Trophoblast cell (in vitro differentiated cells and primary cell): ENCODE measurements around the gene EVA1C.
"Not testable (repeated sequence)": the region's sequence is repeated elsewhere in the genome, so short reads cannot be mapped to it uniquely, and the experiment has no call there.

Source experiments
- DNase-seq, 2 donors: peaks; one replicate each; pipeline ENCODE4 v3.0.0-alpha.2; 2016
- H2AFZ ChIP-seq: 2 replicates; pipeline ENCODE4 v1.6.1; 2013; ENCODE audit warnings: low read length, moderate library complexity, mild to moderate bottlenecking; ENCODE audit not compliant: insufficient read depth, poor library complexity
- H2AK5ac ChIP-seq: 2 replicates; pipeline ENCODE4 v1.6.1; 2013; ENCODE audit warnings: mild to moderate bottlenecking, low read length
- H2BK120ac ChIP-seq: 2 replicates; pipeline ENCODE4 v1.6.1; 2013; ENCODE audit warnings: low read length, mild to moderate bottlenecking, moderate library complexity; ENCODE audit not compliant: insufficient read depth, poor library complexity
- H2BK12ac ChIP-seq: 2 replicates; pipeline ENCODE4 v1.6.1; 2013; ENCODE audit warnings: mild to moderate bottlenecking, low read length, moderate library complexity
- H2BK5ac ChIP-seq: 2 replicates; pipeline ENCODE4 v1.6.1; 2013; ENCODE audit warnings: low read length, low read depth, moderate library complexity, mild to moderate bottlenecking; ENCODE audit not compliant: poor library complexity
- H3K14ac ChIP-seq: 2 replicates; pipeline ENCODE4 v1.6.1; 2013; ENCODE audit warnings: mild to moderate bottlenecking, low read length
- H3K18ac ChIP-seq: 2 replicates; pipeline ENCODE4 v1.6.1; 2013; ENCODE audit warnings: mild to moderate bottlenecking, low read length
- H3K23ac ChIP-seq: 2 replicates; pipeline ENCODE4 v1.6.1; 2013; ENCODE audit warnings: low read length
- H3K27ac ChIP-seq: 2 replicates; pipeline ENCODE4 v1.5.1; 2013; ENCODE audit warnings: low read depth, mild to moderate bottlenecking, inconsistent platforms, low read length, moderate library complexity
- H3K27me3 ChIP-seq: 2 replicates; pipeline ENCODE4 v1.6.1; 2013; ENCODE audit warnings: inconsistent platforms, mild to moderate bottlenecking, low read length, moderate library complexity; ENCODE audit not compliant: insufficient read depth
- H3K36me3 ChIP-seq, 2 experiments: 1 replicate in 1 of 2; 2 replicates in 1 of 2; pipeline ENCODE4 v1.6.1; 2013; ENCODE audit warnings: low read length in 2 of 2, mild to moderate bottlenecking in 2 of 2, moderate library complexity in 1 of 2; ENCODE audit not compliant: insufficient read depth in 2 of 2, control insufficient read depth in 1 of 2
- H3K4ac ChIP-seq: 2 replicates; pipeline ENCODE4 v1.6.1; 2013; ENCODE audit warnings: low read depth, mild to moderate bottlenecking, low read length, moderate library complexity
- H3K4me1 ChIP-seq, 2 experiments: 1 replicate in 1 of 2; 2 replicates in 1 of 2; pipeline ENCODE4 v1.6.1; 2013; ENCODE audit warnings: low read length in 2 of 2, mild to moderate bottlenecking in 2 of 2, moderate library complexity in 1 of 2; ENCODE audit not compliant: insufficient read depth in 2 of 2, control insufficient read depth in 1 of 2
- H3K4me2 ChIP-seq: 2 replicates; pipeline ENCODE4 v1.6.1; 2013; ENCODE audit warnings: inconsistent platforms, mild to moderate bottlenecking, low read length, moderate library complexity
- H3K4me3 ChIP-seq: 2 replicates; pipeline ENCODE4 v1.5.1; 2013; ENCODE audit warnings: mild to moderate bottlenecking, low read depth, low read length, inconsistent platforms
- H3K79me1 ChIP-seq: one replicate; pipeline ENCODE4 v1.6.1; 2013; ENCODE audit warnings: low read length
- H3K79me2 ChIP-seq: 2 replicates; pipeline ENCODE4 v1.6.1; 2013; ENCODE audit warnings: low read length, mild to moderate bottlenecking; ENCODE audit not compliant: control insufficient read depth, insufficient read depth, poor library complexity
- H3K9ac ChIP-seq: 2 replicates; pipeline ENCODE4 v1.6.1; 2013; ENCODE audit warnings: mild to moderate bottlenecking, low read length
- H3K9me3 ChIP-seq: 2 replicates; pipeline ENCODE4 v1.6.1; 2013; ENCODE audit warnings: low read depth, mild to moderate bottlenecking, control low read depth, inconsistent platforms, low read length; ENCODE audit not compliant: insufficient read depth
- H4K12ac ChIP-seq: 2 replicates; pipeline ENCODE4 v1.6.1; 2013; ENCODE audit warnings: low read depth, mild to moderate bottlenecking, low read length, moderate library complexity
- H4K8ac ChIP-seq: 2 replicates; pipeline ENCODE4 v1.6.1; 2013; ENCODE audit warnings: low read depth, mild to moderate bottlenecking, low read length, moderate library complexity
- H4K91ac ChIP-seq: one replicate; pipeline ENCODE4 v1.6.1; 2013; ENCODE audit warnings: low read depth, mild to moderate bottlenecking, low read length, moderate library complexity
- WGBS: extraction: QIAGEN DNeasy Blood & Tissue Kit; methylation state at CpG from one replicate; pipeline ENCODE4 v1.1.7; 2013; ENCODE audit warnings: missing lambda C conversion rate; ENCODE audit not compliant: insufficient read length, insufficient coverage; ENCODE audit errors: extremely low coverage; 5-methylcytosine and 5-hydroxymethylcytosine counted together

EVA1C gene

GRCh38 chr21:32432982-32433660 lies 20.6 kb downstream of the EVA1C start:
- peak; percentile 62 for DNase-seq
- H2BK5ac ChIP-seq, H2AFZ ChIP-seq, H3K27me3 ChIP-seq, H2AK5ac ChIP-seq, H4K12ac ChIP-seq, H3K4me2 ChIP-seq, H3K79me2 ChIP-seq, H3K18ac ChIP-seq, H3K36me3 ChIP-seq, H4K8ac ChIP-seq, H3K4ac ChIP-seq, H3K4me1 ChIP-seq, H3K9me3 ChIP-seq, H3K27ac ChIP-seq, H4K91ac ChIP-seq, H3K79me1 ChIP-seq, H2BK12ac ChIP-seq, H3K4me3 ChIP-seq, H3K23ac ChIP-seq, H2BK120ac ChIP-seq, H3K14ac ChIP-seq: not testable (repeated sequence)
- WGBS: no CpG with 5 or more reads among the region's 15 CpGs
- peak overlapping the region; percentile 63 for H3K9ac ChIP-seq

GRCh38 chr21:32437729-32438128 lies 25.2 kb downstream of the EVA1C start:
- no peak for DNase-seq
- no peak overlapping the region for H2BK5ac ChIP-seq

GRCh38 chr21:32442566-32443318 lies 30.2 kb downstream of the EVA1C start:
- no CpG with 5 or more reads among the region's 8 CpGs for WGBS
- no peak overlapping the region for H3K14ac ChIP-seq
- H2AK5ac ChIP-seq: no peak overlapping the region
- H3K4ac ChIP-seq: no peak overlapping the region
- H3K9me3 ChIP-seq: no peaks in the 10 kb centered on the region
- H2AFZ ChIP-seq: no peak overlapping the region
- H3K4me1 ChIP-seq: no peaks in the 10 kb centered on the region
- no peaks in the 10 kb centered on the region for H3K79me1 ChIP-seq
- H3K36me3 ChIP-seq: no peaks in the 10 kb centered on the region
- no peak overlapping the region for H3K4me3 ChIP-seq
- H3K18ac ChIP-seq: no peak overlapping the region
- H3K23ac ChIP-seq: no peak overlapping the region
- no peak overlapping the region for H4K91ac ChIP-seq
- no peaks in the 10 kb centered on the region for H3K79me2 ChIP-seq
- no peak overlapping the region for H4K8ac ChIP-seq
- no peak overlapping the region for H2BK120ac ChIP-seq
- no peak overlapping the region for H2BK12ac ChIP-seq
- no peaks in the 10 kb centered on the region for H3K27me3 ChIP-seq
- no peak overlapping the region for H3K4me2 ChIP-seq
- no peak overlapping the region for H3K9ac ChIP-seq
- no peak overlapping the region for H4K12ac ChIP-seq
- H2BK5ac ChIP-seq: no peak overlapping the region
- no peak overlapping the region for H3K27ac ChIP-seq
- no peak for DNase-seq

More at GRCh38 chr21:32437729-32438128, 25.2 kb downstream of the EVA1C start:
- Histone ChIP-seq H3K4ac (no peak overlapping the region), H4K91ac (no peak overlapping the region), H3K79me2 (no peaks in the 10 kb centered on the region), H3K4me1 (no peaks in the 10 kb centered on the region), H3K27me3 (no peaks in the 10 kb centered on the region), H2AFZ (no peak overlapping the region), H3K4me2 (no peak overlapping the region), H3K9me3 (peaks cover 2% of the 10 kb centered on the region), H2BK120ac (no peak overlapping the region), H3K79me1 (no peaks in the 10 kb centered on the region), H3K36me3 (no peaks in the 10 kb centered on the region), H3K14ac (no peak overlapping the region), H3K27ac (no peak overlapping the region), H4K12ac (no peak overlapping the region), H3K4me3 (no peak overlapping the region), H3K23ac (no peak overlapping the region), H3K18ac (no peak overlapping the region), H2AK5ac (no peak overlapping the region), H3K9ac (no peak overlapping the region), H2BK12ac (no peak overlapping the region), H4K8ac (no peak overlapping the region)
- WGBS: no CpG with 5 or more reads among the region's 12 CpGs

- H3K79me2 ChIP-seq: no peaks in the 10 kb centered on the region
- no peaks in the 10 kb centered on the region for H3K9me3 ChIP-seq
- H4K8ac ChIP-seq: no peak overlapping the region
- H2AK5ac ChIP-seq: no peak overlapping the region
- WGBS: no CpG with 5 or more reads among the region's 6 CpGs
- H3K79me1 ChIP-seq: no peaks in the 10 kb centered on the region
- no peak overlapping the region for H2BK5ac ChIP-seq
- no peak overlapping the region for H2AFZ ChIP-seq
- H3K36me3 ChIP-seq: no peaks in the 10 kb centered on the region
- no peak overlapping the region for H3K9ac ChIP-seq
- H3K18ac ChIP-seq: no peak overlapping the region
- no peak overlapping the region for H3K4me3 ChIP-seq
- H3K4ac ChIP-seq: no peak overlapping the region
- H4K12ac ChIP-seq: no peak overlapping the region
- H3K4me2 ChIP-seq: no peak overlapping the region
- H3K4me1 ChIP-seq: no peaks in the 10 kb centered on the region
- H3K23ac ChIP-seq: no peak overlapping the region
- H3K14ac ChIP-seq: no peak overlapping the region
- no peak overlapping the region for H2BK120ac ChIP-seq
- no peak overlapping the region for H2BK12ac ChIP-seq
- peak in 1 of 2 donors; percentile 63 for DNase-seq
- no peaks in the 10 kb centered on the region for H3K27me3 ChIP-seq
- H3K27ac ChIP-seq: no peak overlapping the region
- H4K91ac ChIP-seq: no peak overlapping the region
Observed at GRCh38 chr21:32445101-32445500, 32.6 kb downstream of the EVA1C start.
